DND-41 (cell line): ENCODE measurements around the gene FYB2.

Source experiments
- EZH2 ChIP-seq: IDR thresholded peaks from 3 replicates; pipeline ENCODE4 v1.6.1; 2012; ENCODE audit warnings: borderline replicate concordance, low read depth, mild to moderate bottlenecking, moderate library complexity, low read length, inconsistent platforms; ENCODE audit not compliant: severe bottlenecking
- TF ChIP-seq, protein P1 (sequence below): IDR thresholded peaks from 2 replicates; pipeline ENCODE4 v1.5.1; 2012; ENCODE audit warnings: borderline replicate concordance, low read length, moderate library complexity, mild to moderate bottlenecking; ENCODE audit not compliant: poor library complexity, severe bottlenecking; ENCODE audit errors: extremely low read depth

GRCh38 chr1:56686169-56686568 lies 133.0 kb downstream of the FYB2 start:
- TF ChIP-seq, protein P1, sequence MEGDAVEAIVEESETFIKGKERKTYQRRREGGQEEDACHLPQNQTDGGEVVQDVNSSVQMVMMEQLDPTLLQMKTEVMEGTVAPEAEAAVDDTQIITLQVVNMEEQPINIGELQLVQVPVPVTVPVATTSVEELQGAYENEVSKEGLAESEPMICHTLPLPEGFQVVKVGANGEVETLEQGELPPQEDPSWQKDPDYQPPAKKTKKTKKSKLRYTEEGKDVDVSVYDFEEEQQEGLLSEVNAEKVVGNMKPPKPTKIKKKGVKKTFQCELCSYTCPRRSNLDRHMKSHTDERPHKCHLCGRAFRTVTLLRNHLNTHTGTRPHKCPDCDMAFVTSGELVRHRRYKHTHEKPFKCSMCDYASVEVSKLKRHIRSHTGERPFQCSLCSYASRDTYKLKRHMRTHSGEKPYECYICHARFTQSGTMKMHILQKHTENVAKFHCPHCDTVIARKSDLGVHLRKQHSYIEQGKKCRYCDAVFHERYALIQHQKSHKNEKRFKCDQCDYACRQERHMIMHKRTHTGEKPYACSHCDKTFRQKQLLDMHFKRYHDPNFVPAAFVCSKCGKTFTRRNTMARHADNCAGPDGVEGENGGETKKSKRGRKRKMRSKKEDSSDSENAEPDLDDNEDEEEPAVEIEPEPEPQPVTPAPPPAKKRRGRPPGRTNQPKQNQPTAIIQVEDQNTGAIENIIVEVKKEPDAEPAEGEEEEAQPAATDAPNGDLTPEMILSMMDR = no peak
- TF ChIP-seq EZH2 = no peak
